Esophagus squamous epithelium (tissue), 5 donors: ENCODE measurements around the gene MYO1H. TPM values are rescaled to one million over a fixed set of nuclear protein-coding genes. Genes with fewer than 3 reads are reported as not detected.
A peak's percentile ranks its signal among the peaks of the same experiment; 100 is the strongest.
"Not testable (repeated sequence)": the region's sequence is repeated elsewhere in the genome, so short reads cannot be mapped to it uniquely, and the experiment has no call there.

Experiments
- DNase-seq: peaks from one replicate; lab custom pipeline; 2025; lab: John Stamatoyannopoulos, UW
- H3K27ac ChIP-seq, 4 donors: fragments of 200-600 bp; sonication (generic); one replicate each; pipeline ENCODE4 v1.5.1; 2016 to 2019; ENCODE audit warnings: mild to moderate bottlenecking in 1 of 4
- H3K27me3 ChIP-seq, 4 donors: fragments of 200-600 bp; sonication (generic); 1 replicate in 3 of 4; 2 replicates in 1 of 4; pipeline versions ENCODE4 v1.5.1 to v1.6.0; 2017 to 2021; ENCODE audit warnings: antibody characterized with exemption in 1 of 4
- H3K36me3 ChIP-seq, 3 donors: fragments of 200-600 bp; sonication (generic); one replicate each; pipeline ENCODE4 v1.5.1; 2016 to 2019
- H3K4me1 ChIP-seq, 3 donors: fragments of 200-600 bp; sonication (generic); one replicate each; pipeline ENCODE4 v1.5.1; 2017 to 2019
- H3K4me3 ChIP-seq, 4 donors: fragments of 200-600 bp; sonication (generic); 1 replicate in 3 of 4; 2 replicates in 1 of 4; pipeline ENCODE4 v1.5.1; 2016 to 2019; ENCODE audit warnings: mild to moderate bottlenecking in 2 of 4, moderate library complexity in 1 of 4
- H3K9me3 ChIP-seq, 3 donors: fragments of 200-600 bp; sonication (generic); one replicate each; pipeline ENCODE4 v1.5.1; 2016 to 2019
- POLR2A ChIP-seq, 4 donors: fragments of 450-650 bp; IDR thresholded peaks; one replicate each; pipeline ENCODE4 v1.6.1; 2017; ENCODE audit warnings: antibody characterized with exemption in 4 of 4, mild to moderate bottlenecking in 4 of 4, moderate library complexity in 3 of 4
- WGBS, 2 donors: methylation state at CpG; one replicate each; pipeline ENCODE4 v1.1.5; 2018; 5-methylcytosine and 5-hydroxymethylcytosine counted together
- intact Hi-C: fragments of 100-400 bp; cut with DNase I; formaldehyde crosslinking; loops from one replicate; pipeline ENCODE4 v1.15.0; 2022
- total RNA-seq, 4 donors: library from RNA; depleted of rRNA; stranded (reverse); fragments of >200 nt; gene quantifications; one replicate each; pipeline ENCODE4 v1.1.0, GENCODE V29; 2016
- TF ChIP-seq, protein P1 (sequence below), 6 experiments: fragments of 450-650 bp in 4 of 6; fragments of 200-600 bp in 2 of 6; sonication (generic) in 2 of 6; IDR thresholded peaks; one replicate each; pipeline ENCODE4 v1.5.1; 2016 to 2019; ENCODE audit warnings: antibody characterized with exemption in 6 of 6, mild to moderate bottlenecking in 4 of 6, moderate library complexity in 4 of 6
- donor health status: DM: yes; HTN: yes; CAD: no.

MYO1H gene
- total RNA-seq, 4 donors from 2014 or later, result 0.48 to 0.83 (median 0.62) TPM; not detected in 1

DNA sequence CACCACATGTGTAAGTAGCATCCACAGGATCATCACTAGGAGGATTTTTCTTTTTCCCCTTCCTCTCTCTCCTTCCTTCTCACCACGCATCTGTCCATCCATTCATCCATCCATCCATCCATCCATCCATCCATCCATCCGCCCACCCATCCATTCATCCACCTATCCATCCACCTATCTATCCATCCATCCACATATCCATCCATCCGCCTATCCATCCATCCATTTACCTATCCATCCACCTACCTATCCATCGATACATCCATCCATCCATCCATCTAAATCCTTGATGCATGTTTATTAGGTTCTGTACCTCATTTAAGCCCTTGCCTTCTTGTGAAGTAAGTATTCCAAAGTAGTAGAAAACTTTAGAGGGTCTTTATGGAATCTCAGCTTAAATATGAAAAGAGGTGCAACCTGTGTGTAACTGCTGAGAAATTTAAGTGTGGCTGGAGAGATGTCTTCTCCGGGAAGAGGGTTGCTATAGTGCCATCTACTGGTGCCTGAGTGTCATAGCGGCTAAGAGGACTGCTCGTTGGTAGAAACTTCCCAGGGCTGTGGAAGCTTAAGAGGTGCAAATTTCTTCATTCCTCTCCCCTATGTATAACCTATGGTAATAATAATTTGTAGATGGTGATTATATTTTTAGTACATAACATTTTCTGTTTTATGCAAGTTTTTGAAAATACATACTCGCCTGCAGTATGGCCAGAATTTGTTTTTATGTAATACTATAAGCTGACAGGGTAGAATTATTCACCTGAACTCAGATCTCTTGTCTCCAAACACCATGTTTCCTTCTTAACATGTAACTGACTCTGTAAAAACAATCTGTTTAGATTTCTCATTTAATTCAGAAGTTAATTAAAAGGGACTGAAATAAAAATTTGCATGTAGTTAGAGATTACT is 46.0 kb downstream of the MYO1H start:
- H3K36me3 ChIP-seq, result no peaks in the 10 kb centered on the region
- no peak for DNase-seq
- no peak overlapping the region for H3K4me3 ChIP-seq
- H3K27ac ChIP-seq, result no peak overlapping the region
- TF ChIP-seq POLR2A (IDR thresholded peaks at IDR 0.05), result no peak
- TF ChIP-seq, protein P1, sequence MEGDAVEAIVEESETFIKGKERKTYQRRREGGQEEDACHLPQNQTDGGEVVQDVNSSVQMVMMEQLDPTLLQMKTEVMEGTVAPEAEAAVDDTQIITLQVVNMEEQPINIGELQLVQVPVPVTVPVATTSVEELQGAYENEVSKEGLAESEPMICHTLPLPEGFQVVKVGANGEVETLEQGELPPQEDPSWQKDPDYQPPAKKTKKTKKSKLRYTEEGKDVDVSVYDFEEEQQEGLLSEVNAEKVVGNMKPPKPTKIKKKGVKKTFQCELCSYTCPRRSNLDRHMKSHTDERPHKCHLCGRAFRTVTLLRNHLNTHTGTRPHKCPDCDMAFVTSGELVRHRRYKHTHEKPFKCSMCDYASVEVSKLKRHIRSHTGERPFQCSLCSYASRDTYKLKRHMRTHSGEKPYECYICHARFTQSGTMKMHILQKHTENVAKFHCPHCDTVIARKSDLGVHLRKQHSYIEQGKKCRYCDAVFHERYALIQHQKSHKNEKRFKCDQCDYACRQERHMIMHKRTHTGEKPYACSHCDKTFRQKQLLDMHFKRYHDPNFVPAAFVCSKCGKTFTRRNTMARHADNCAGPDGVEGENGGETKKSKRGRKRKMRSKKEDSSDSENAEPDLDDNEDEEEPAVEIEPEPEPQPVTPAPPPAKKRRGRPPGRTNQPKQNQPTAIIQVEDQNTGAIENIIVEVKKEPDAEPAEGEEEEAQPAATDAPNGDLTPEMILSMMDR (IDR thresholded peaks at IDR 0.05), result peak in 5 of 6 experiments; percentile 54 to 82 (median 69)
- WGBS, 2 donors, result 38 to 39% methylated on average over 8 of the region's 8 CpGs
- no peaks in the 10 kb centered on the region for H3K9me3 ChIP-seq
- H3K27me3 ChIP-seq, result peaks cover 0 to 24% (median 0%) of the 10 kb centered on the region in 4 donors
- intact Hi-C loops, result no loop called here
- H3K4me1 ChIP-seq, result no peaks in the 10 kb centered on the region

DNA sequence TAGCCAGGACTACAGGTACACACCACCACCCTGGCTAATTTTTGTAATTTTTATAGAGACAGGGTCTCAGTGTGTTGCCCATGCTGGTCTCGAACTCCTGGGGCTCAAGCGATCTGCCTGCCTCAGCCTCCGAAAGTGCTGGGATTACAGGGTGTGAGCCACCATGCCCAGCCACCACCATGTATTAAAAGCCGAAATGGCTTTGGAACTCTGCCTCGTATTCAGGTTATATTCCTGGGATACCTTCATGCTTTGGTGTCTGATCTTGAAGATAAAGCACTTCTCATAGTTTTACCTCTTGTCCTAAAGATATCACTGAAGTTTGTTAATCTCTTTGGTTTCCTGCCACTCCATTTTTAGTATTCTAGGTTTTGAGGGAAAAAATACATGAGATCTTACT is 47.2 kb downstream of the MYO1H start:
- WGBS, 2 donors, result 84 to 90% methylated on average over 5 of the region's 5 CpGs
- DNase-seq, result no peak
- Histone ChIP-seq H3K27me3 (peaks cover 0 to 28% (median 0%) of the 10 kb centered on the region in 4 donors), H3K4me3 (no peak overlapping the region), H3K9me3 (no peaks in the 10 kb centered on the region), H3K36me3 (no peaks in the 10 kb centered on the region), H3K27ac (no peak overlapping the region), H3K4me1 (no peaks in the 10 kb centered on the region)
- intact Hi-C loops, result no loop called here
- TF ChIP-seq, protein P1 (IDR thresholded peaks at IDR 0.05), result no peak
- no peak for TF ChIP-seq POLR2A (IDR thresholded peaks at IDR 0.05)

DNA sequence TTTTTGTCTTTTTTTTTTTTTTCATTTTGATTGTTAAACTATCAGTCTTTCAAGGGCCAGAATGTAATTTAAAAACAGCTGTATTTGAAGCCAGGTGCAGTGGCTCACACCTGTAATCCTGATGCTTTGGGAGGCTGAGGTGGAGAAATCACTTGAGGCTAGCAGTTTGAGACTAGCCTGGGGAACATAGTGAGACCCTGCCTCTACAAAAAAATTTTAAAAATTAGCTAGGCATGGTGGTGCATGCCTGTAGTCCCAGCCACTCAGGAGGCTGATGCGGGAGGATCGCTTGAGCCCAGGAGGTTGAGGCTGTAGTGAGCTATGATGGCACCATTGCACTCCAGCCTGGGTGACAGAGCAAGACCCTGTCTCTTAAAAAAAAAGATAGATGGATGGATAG is 57.1 kb downstream of the MYO1H start:
- H3K27ac ChIP-seq, H3K9me3 ChIP-seq, H3K36me3 ChIP-seq, H3K4me1 ChIP-seq, H3K4me3 ChIP-seq, DNase-seq, intact Hi-C loops: not testable (repeated sequence)
- WGBS, 2 donors, result 92 to 100% methylated on average over 1 to 2 of the region's 2 CpGs
- peaks cover 0 to 22% (median 0%) of the 10 kb centered on the region in 4 donors for H3K27me3 ChIP-seq

DNA sequence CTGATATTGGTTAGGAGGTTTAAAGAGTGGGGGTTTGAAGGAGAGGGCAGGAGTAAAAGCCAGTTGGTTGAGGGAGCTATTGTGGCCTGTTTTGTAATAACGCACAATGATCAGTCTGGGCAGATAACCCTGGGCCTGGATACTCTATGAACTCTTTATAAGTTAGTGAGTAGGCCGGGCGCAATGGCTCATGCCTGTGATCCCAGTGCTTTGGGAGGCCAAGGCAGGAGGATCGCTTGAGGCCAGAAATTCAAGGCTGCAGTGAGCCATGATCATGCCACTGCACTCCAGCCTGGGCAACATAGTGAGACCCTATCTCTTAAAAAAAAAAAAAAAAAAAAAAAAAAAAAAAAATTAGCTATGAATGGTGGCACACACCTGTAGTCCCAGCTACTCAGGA is 58.4 kb downstream of the MYO1H start:
- H3K9me3 ChIP-seq, intact Hi-C loops, H3K36me3 ChIP-seq, DNase-seq, H3K4me3 ChIP-seq, H3K27ac ChIP-seq, H3K4me1 ChIP-seq: not testable (repeated sequence)
- H3K27me3 ChIP-seq, result peaks cover 0 to 13% (median 0%) of the 10 kb centered on the region in 4 donors
- 80 to 84% methylated on average over 3 to 4 of the region's 4 CpGs for WGBS, 2 donors

DNA sequence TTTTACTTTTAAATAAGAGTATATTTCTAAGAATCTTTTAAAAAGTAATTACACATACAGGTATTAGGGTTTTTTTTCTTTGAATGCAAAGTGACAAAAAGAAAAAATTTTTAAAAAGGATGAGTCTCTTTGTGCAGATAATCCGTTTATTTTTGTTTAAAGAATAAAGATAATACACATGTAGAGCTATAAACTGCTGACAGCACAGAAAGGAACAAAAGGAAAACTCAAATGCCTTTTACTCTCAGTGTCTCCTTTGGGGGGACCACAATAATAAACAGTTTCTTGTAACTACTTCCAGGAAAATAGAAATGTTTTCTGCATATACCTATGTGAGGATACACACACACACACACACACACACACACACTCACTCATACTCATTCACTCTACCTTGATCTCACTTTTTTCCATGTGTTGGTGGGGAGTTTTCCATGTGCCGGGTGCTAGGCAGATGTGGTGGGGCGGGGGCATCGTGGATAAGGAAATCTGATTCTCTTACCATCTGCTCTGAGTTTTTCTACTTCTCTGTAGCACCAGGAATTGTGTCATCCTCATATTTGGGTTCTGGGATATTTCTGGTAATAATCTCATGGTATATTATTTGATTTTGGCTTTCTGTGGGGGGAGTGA is 71.3 kb downstream of the MYO1H start:
- intact Hi-C loops, result no loop called here
- WGBS, 2 donors, result 65 to 77% methylated on average over 4 of the region's 4 CpGs
- DNase-seq, result no peak

More for the DNA sequence above, 71.3 kb downstream of the MYO1H start:
- Histone ChIP-seq H3K27ac (no peak overlapping the region), H3K4me1 (no peaks in the 10 kb centered on the region), H3K27me3 (peaks cover 0 to 31% (median 0%) of the 10 kb centered on the region in 4 donors), H3K36me3 (no peaks in the 10 kb centered on the region), H3K9me3 (no peaks in the 10 kb centered on the region), H3K4me3 (no peak overlapping the region)
- TF ChIP-seq POLR2A (IDR thresholded peaks at IDR 0.05), result no peak
- TF ChIP-seq, protein P1 (IDR thresholded peaks at IDR 0.05), result no peak
